HG03064 (cell line): ENCODE data around the gene UBXN6.

Source experiments
- ATAC-seq: cut with Tn5 transposase; IDR thresholded peaks from one replicate; pipeline ENCODE4 v1.9.1; 2021; ENCODE audit warnings: low read depth; ENCODE audit not compliant: unreplicated experiment

The UBXN6 gene

DNA sequence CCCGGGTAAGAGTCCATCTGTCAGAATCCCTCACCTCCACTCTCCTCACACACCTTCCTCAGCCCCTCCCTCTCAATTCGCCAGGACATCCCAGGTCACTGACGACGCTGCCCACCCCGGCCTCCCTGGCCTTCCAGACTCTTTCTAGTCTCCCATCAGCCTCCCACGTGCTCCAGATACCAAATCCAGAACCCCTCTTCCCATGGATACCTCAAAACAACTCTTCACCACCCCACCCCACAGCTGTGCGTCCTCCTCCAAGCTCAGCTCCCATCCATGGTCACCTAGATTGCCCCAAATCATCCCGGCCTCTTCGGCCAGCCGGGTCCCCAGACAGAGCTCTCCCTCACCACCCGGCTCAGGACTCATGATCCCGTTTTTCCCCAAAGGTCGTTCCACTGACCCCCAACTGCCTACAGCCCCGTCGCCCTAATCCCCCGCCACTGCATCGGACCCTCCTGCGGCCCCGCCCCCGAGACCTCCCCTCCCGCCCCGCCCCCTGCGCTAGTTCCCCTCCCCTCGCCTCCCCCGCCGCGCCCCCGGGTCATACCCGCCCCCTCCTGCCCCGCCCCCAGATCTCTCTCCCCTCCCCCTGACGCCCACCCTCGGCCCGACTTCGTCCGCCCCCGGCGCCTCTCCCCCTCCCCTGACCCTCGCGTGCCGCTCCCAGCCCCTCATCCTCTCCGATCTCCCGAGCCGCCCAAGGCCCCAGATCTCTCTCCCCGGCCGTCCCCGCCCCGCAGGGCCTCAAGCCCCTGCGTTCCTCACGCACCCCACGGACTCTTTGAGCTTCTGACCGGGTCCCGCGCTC, 546 bp downstream of the UBXN6 start:
- no peak for ATAC-seq

DNA sequence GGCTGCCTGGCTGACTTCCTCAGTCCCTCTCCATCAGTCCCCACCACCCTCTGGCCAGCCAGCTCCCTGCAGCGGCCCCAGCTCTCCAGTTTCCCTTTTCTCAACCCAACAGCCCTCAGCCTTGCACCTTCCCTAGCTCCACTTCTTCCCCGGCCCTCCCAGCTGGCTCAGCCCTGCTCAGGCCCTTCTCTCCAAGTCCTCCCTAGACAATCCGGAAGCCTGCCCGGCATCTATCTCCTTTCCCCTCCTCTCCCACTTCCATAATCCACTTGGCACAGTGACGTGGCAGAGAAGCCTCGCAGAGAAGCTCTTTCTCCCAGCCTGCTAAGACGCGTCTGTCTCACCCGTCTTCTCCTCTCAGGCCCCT, 1.1 kb downstream of the UBXN6 start:
- no peak for ATAC-seq

DNA sequence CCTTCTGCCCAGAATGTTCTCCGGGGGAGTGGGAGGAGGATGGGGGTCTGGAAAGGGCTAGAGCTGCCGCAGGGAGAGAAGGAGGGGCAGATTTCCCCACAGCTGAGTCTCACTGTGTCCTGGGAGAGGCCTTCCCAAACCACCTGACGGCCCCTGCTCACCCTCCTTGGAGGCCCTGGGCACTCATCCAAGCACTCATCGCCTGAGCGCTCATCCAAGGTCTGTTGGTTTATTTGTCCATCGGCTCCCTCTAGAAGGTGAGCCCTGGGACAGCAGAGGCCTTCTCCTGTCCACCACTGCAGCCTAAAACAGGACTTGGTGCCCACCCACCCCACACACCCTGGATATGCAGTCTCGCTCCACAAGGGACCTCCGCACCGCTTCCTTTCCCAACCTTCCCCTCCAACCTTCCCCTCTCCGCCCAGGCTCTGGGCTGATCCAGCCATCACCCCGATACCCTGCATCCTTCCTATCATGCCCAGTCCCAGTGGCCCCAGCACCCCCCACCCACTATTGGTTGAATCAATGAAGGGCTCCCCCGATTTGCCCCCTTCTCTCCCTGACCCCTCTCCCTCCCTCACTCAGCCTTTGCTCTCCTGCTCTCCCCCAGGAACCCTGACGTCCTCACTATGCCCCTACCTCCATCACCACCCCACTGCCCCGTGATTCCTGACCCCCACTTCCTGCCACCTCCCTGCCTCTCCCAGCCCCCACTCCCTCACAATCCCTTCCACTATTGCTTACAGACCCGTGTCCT, 1.7 kb downstream of the UBXN6 start:
- no peak for ATAC-seq

DNA sequence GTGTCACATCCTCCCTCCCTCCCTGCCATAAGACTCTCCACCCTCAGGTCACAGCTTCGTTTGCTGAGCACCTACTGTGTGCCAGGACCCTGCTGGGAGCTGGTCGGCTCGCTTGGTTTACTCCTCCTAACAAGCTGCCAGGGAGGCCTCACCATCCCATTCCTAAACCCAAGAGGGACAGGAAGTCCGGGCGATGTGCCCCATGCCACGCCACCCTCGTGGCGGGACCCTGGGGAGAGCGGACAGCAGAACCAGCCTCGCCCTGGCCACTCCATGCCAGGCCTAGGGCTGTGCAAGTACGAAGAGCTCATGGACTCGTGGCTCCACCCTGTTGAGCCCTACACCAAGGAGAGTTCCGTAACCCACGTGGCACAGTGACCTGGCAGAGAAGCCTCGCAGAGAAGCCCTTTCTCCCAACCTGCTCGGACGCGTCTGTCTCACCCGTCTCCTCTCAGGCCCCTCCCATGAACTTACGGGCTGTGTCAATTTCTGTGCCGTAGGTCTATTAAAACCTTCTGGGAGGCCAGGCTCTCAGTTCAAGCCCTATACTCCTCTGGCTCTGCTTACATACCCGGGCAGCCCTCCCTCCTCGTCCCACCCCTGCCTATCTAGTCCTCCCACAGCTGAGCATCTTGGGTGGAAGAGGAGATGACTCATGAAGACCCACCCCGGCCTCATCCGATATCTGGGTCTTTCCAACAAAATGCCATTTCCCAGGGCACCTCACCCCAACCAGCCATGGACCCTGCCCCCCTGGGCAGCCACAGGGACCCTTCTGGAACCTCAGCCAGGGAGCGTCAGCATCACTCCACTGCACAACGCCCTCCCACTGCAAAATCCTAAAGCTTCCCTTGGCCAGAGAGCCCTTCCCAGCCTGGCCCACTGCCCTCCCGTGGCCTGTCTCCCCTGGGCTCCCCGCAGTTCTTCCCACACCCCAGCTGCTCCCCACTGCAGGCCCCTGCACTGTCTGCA, 2.6 kb downstream of the UBXN6 start:
- ATAC-seq = no peak

DNA sequence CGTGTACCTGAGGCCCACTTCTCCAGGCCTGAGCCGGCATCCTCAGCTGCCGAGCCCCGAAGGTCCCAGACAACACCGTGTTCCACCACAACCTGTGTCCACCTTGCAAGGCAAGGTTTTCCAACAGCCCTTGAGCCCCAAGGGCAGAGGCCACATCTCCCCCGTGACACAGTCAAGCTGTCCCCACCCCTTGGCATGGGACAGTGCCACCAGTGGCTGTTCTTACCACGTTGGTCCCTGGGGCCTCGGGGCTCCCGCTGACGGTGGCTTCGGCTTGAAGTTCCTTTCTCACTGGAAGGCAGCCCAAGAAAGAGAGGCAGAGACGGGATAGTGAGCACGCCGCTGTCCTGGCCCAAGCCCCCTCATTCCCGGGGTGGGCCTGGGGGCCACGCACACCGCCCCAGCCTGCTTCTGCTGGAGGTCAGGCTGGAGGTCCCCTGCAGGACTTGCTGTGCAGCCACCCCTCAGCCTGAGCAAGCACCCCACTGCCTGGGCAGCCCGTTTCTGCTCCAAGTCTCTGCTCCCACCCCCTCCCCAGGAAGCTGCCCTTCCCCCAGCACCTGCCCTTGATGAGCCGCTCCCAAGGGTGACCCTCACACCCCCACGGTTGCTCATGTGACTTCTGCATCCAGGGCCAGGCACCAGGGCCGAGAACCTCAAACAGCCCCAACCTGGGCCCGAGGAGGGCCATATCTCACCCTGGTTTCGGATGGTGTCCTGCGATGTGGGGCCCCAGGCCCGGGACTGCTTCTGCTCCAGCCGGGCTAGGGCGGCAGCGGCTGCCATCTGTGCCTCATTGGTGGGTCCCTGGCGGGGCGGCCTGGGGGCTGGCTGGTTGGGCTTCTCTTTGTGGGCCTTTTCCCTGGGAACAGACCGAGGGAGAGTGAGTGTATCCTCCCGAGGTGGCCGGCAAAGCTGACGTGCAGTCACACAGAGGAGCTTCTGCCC, 4.1 kb downstream of the UBXN6 start:
- no peak for ATAC-seq

DNA sequence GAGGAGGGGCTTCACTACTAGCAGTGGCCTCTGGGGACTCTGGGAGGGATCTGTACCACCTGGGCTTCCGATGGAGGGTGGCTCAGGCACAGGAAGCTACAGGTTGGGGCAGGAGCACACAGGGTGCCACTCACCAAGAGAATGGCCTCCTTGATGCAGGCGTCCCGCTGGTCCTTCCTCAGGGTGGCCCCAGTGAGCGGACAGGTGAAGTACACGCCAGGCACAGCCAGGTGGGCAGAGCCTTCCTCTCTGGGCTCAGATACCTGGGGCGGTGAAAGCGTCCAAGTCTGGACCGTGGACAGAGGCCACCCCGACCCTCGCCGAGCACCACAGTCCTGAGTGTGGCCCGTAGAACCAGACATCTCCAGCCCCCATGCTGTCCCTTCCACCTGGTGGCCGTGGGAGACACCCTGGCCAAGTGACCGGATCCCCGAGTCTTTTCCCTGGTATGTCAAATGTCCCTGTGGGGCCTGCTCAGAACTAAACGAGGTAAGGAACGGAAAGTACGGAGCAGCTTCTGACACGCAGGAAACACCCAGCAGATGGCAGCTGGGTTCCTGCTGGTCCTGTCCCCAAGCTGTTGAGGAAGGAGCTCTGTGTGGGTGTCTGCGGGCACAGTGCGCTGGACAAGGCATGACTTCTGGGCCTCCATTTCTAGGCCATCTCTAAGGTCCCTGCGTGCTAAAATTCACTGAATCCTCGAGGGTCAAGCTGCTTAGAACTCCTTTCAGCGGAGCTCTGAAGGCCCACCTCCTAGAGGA, 5.2 kb downstream of the UBXN6 start:
- ATAC-seq = no peak

DNA sequence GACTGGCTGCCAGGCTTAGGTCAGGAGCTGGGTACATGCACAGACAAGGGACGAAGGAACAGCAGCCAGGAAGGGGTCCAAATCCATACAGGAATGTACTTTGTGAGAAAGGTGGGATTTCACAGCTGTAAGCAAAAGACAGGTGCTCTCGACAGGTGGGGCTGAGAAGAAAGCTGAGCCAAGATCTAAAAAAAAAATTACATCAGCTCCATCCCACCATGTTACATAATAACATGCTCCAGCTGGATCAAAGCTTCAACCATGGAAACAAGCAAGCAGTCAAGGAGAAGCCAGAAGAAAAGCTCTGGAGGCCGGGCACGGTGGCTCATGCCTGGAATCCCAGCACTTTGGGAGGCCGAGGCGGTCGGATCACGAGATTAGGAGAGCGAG, 8.0 kb downstream of the UBXN6 start:
- no peak for ATAC-seq

DNA sequence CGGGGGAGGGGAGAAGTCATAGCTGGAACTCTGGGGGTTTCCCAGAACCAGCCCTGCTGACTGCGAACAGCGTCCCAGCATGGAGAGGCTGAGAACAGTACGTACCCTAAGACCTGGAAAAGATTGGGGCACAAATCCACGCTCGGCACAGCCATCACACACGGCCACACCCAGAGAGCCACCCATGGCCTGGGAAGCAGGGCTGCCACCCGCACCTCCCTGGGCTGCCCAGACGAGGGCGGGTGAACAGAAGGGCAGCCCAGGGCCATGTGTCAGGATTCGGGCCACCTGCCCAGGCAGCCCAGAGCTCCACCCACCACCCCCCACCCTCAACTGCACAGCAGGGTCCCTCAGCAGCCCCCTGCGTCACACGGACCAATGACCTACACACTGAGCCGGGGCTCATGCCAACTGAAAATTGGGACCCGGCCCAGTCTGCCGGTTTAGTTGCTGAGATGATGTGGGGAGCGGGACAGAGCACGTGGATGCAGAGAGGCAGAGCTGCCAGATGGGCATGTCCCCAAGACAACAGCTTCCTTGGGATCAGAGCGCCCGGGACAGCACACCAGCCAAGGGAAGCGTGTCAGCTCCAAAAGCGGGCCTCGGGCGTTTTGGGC, 8.5 kb downstream of the UBXN6 start:
- ATAC-seq = no peak

DNA sequence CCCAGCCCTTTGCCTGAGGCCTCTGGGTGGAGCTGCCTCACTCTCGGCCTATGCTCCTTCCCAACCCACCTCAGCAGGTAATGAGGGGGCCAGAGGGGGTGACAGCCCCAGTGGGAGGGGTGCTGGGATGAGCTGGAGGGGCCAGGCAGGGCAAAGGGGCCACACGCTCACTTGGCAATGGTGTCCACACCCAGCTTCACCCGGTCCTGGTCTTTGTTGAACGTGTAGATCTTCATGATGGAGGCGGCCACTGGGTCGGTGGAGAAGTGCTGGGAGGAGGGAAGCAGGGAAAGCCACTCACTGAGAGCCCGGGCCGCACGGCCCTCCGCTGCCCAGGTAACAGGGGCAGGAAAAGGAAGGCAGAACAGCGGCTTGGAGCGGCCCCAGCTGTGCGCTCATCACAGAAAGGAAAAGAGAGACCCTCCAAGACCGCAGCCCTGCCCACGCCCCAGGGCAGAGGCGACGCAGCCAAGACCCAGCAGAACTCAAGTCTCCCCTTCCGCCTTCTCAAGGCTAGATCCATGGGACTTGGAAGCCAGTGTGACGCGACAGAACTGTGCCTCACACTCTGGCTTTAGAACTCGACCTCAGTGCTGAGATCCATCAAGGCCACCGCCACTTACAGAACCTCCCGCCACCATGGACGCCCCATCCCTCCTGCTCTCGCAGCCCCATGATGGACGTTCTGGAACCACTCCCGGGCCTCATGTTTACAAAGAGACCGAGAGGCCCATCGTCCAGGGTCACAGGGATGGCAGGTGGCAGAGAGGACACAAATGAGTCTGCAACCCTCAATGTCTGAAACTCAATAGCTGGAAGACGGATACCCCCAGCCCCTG, 9.2 kb downstream of the UBXN6 start:
- no peak for ATAC-seq

DNA sequence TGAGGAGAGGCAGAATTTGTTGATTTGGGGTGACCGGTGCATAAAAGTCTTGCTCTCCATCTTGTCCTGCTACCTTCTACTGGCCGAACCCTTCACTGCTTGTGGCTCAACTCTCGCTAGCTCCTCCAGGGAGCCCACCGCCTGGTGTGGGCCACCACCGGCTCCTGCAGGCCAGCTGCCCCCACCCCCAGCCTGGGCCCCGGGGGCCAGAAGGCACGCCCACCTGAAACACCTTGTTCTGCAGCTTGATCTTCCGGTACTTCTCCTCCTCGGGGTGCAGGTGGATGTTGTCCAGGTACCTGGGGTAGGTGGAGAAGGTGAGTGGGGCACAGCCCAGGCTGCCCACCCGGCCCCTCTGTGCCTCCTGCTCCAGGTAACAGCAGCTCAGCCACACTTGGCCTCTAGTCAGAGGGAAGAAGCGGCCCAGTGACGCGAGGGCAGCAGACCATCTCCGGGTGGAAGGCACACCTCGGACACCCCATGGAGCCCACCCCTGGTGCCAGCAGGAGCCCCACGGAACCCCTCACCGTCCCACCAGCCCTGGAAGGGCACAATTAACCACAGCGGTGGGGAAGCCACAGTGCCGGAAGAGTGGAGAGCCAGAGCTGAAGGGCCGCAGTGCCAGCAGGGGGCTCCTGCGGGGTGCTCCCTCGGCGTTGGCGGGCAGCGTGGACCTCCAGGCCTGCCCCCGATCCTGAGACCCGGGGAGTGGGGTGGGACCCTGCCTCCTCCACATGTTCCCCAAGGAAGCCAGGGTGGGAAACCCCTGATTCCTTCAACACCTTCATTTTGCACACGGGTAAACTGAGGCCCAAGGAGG, 10.1 kb downstream of the UBXN6 start:
- ATAC-seq = no peak

DNA sequence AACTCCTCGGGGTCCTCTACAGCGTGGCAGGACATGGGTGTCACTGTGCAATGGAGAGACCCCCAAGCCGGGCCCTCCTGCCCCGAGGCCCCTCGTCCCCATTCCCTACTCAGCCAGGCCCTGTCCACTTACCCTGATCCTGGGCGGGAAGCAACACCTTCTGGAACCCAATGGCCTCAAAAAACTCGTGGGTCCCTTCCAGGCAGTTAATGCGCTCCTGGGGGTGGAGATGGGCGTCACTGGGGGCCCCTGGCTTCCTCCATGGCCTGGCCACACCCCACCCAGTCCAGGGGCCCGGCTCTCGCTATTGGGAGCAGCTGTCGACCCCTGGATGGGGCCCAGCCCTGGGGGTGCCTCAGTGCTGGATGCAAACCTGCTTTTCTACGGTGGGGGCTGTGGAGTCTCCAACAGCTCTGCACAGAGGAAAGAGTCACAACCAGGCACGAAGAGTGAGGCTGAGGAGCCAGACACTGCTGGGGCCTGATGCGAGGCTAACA, 10.8 kb downstream of the UBXN6 start:
- ATAC-seq = no peak

DNA sequence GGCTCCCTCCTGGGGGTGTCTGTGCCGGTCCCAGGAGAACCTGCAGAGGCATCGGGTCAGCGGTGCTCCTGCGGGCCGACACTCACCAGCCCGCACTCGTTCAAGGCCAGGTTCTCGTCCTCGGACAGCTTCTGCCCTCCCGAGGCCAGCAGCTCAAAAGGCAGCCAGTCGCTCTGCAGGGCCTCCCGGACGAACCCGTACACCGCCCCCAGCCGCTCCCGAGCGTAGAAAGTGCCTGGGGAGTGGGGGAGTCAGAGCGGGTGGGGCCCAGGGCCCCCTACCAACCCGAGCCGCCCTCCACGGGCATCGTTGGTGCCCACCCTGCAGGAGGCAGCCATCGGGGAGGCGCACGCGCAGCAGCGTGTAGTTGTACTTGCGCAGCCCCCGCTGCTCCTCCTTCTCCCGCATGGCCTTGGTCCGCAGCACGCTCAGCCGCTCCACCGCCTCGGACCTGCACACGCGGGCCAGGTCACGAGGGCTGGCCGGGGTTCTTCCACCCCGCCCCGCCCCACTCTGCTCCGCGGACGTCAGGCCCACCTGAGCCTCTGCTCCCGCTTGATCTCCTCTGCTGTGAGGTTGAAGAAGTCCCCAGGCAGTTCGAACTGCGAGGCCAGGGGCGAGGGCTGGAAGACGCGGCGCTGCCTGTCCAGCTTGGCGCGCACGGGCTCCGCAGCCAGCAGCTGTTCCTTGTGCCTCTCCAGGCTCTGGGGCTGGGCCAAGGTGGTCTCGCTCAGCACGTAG, 11.5 kb downstream of the UBXN6 start:
- no peak for ATAC-seq

DNA sequence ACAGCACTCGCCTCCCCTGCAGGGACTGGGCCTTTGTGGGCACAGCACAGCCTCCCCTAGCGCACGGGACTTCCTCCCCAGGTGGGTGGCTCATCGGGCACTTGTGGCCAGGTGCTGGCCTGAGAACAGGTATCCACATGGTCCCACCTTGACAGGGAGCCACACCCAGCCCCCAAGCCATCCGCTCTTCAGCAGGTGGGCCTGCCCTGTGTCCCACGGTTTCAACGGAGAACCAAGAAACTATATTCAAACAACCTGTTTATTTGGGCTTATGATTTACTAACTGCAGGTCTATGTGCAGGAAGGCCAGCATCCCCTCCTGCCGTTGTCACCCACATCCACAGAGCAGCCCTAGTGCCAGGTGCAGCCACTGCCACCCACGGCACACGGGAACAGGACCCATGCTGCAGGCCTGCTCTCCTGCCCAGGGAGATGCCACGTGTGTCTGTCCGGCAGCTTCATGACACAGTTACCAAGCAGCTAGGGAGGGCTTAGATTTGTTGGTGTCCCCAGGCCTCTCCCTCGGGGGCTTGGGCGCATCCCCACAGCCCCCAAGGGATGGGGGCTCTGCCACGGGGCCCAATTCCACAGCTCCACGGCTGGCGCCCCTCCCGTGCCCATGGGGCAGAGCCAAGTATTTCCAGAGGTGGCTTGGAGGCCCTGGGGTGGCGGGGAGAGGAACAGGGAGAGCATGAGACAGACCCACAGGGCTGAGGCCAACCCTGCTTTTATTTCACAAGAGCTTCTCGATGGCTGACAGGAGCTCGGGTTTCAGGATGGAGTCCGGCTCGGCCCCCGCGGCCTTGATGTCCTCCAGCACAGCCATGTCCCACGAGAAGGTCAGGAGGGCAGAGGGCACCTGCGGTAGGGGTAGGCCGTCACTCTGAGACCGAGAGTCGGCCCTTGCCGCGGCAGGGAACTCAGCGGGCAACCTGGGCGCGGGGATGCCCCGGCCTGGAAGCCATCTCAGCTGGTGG, 12.5 kb downstream of the UBXN6 start:
- no peak for ATAC-seq

DNA sequence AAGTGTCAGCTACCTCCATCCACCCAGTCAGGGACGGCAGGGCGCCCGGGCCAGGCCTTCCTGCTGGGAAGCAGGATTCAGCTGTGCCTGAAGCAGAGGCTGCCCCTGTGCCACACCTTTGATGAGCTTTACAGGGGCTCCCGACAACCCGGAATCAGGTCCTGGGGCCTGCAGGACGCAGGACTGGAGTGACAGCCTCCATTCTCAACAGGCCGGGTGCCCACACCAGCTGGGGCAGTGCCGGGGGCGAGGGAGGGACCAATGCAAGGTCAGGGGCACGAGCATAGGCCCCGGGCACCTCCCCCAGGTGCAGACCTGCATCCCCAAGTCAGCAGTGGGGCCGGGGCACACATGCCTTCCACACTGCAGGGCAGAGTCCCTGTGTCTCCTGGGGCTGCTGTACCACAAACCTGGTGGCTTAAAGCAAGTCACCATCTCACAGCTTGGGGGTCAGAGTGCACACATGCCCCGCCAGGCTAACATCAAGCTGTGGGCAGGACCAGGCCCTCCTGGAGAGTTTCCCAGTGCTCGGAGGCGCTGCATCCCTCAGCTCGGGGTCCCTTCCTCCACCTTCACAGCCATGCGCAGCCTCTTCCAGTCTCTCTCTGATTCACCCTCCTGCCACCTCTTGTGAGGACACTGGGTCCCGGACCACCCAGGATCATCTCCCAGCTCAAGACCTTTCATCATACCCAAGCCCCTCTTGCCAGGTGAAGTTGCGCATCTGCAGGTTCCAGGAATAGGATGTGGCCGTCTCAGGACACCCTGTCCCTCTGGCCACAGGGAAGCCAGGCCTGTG, 13.4 kb downstream of the UBXN6 start:
- ATAC-seq = no peak
